Limb (tissue), 2 donors: ENCODE results near the gene C5orf46.
"Not testable (repeated sequence)": the region's sequence is repeated elsewhere in the genome, so short reads cannot be mapped to it uniquely, and the experiment has no call there.

Source experiments
- DNase-seq, 2 donors: peaks; one replicate each; pipeline ENCODE4 v3.0.0-alpha.2; 2016; ENCODE audit errors: extremely low spot score in 2 of 2

C5orf46 gene

DNA sequence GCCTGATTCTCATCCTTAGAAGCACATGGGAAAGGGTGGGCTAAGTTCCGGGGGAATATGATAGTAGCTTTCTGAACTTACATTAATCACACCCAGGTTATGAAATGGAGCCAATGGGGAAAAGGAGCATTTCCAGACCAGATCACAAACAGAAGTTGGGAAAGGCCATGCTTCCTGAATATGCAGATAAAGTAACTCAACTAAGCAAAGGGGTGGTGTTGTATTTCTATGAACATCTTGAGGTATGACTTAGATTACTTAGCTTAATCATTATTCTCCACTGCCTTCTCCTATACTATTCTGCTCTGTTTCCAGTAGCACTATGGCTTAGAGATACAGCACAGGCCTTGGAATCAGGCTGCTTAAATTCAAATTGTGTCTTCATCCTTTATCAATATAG is 10.5 kb downstream of the C5orf46 start:
- no peak for DNase-seq

- no peak for DNase-seq
These were observed 12.5 kb downstream of the C5orf46 start for GRCh38 chr5:147893820-147894219.

DNA sequence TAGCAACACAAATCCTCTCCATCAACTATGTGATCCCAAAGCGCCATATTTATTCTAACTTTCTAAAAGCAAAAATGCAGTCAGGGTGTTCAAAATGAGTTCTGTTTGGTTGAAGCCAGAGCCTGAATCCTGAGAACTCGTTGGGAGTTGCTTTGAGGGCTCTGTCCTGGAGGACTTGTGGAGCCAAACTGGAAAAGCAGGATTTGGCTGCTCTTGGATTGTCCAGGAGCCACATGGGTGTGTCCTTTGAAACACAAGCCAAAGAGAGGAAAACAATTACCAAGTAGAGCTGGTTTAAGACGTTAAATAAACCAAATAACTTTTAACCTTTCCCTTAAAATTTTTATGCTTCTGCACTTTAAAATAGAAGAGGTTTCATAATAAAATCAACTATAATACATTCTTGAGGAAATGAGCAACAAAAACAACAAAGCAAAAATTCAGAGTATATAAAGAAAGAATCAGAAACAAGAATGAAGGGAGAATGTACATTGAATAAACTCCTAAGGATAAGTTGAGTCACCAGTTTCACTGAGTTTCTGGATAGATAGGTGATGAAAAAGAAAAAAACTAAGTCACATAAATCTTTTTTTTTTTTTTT is 13.5 kb downstream of the C5orf46 start:
- no peak for DNase-seq

DNA sequence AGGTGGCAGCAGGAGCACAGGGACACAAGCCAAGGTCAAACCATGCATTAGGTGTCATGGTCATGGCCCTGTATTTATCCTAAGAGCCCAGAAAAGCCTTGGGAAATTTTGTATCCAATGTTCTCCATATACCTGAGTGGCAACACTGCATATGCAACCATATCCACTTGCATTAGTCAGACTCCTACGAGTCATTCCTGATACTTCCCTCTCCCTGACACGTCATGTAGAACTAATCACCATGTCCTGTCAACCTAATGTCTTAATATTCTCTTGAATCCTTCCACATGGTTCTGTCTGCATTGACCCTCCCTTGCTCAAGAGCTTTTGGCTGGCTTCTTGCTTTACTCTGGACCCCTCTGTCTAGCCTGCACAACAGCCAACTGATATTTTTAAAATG is 18.4 kb downstream of the C5orf46 start:
- no peak for DNase-seq

DNA sequence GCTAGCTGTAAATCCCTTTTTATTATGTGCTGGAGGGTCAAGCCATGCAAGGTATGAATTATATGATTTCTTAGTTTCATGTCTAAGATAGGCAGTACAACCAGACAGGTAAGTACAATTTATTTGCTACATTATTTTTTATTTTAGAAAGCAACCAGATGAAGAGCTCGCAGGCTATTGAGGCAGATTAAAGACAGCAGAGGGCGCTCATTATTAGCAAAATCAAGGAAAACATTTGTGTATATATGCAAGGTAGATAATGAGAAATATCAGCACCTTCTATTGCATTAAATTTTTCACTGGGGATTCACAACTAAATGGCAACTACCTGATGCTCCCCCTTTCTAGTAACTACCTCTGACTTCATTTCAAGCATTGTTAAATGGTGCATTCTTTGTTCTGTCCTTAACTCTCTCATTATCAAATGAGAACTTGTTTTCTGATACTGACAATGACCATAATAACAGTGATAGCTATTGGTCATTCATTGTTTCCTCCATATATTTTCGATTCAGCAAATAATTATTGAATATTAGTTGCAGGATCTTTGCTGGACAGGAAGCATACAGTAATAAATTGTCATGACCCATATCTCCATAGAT is 19.2 kb downstream of the C5orf46 start:
- no peak for DNase-seq

DNA sequence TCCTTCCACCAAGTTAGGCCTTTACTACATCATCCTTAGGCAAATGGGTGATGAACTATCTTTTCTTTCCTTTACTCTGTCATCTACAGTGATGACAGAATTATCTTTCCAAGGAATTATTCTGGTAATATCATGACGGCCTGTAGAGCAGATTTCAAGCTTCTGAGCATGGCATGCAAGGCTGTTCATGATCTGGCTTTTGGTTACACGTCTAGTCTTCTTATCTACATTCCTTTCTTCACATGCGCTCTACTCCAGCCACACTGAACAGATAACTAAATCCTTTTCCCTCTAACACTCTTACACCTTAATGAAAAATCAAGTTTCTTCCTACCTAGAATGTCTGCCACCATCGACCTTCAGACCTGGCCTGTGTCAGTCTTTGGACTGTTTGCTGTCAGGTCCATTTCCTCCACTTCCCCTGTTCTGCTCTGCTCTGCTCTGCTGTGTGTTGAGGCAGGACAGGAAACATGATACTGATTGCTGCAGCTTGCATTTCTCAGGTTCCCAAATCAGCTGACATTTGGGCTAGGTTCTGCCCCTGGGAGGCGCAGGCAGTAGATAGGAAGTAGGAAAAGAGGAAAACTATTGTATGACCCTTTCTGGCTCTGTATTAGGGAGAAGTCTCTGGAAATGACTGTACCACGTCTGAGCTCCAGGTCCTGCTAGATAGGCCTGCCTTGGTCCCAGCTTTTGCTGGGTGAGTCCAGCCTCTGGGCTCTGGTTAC is 23.6 kb downstream of the C5orf46 start:
- DNase-seq = no peak

GRCh38 chr5:147880487-147880886 is 25.9 kb downstream of the C5orf46 start:
- DNase-seq = no peak

- DNase-seq = no peak
These were observed 26.6 kb downstream of the C5orf46 start for GRCh38 chr5:147879784-147880183.

GRCh38 chr5:147878066-147878759 is 28.1 kb downstream of the C5orf46 start, which contains the start of gene SCGB3A2:
Gene SCGB3A2, plus strand, starts transcription at chr5:147878711. Its CDS starts 93 bp downstream, at chr5:147878804.
- no peak for DNase-seq

- DNase-seq = no peak
These were observed 29.7 kb downstream of the C5orf46 start for GRCh38 chr5:147876626-147877025.

DNA sequence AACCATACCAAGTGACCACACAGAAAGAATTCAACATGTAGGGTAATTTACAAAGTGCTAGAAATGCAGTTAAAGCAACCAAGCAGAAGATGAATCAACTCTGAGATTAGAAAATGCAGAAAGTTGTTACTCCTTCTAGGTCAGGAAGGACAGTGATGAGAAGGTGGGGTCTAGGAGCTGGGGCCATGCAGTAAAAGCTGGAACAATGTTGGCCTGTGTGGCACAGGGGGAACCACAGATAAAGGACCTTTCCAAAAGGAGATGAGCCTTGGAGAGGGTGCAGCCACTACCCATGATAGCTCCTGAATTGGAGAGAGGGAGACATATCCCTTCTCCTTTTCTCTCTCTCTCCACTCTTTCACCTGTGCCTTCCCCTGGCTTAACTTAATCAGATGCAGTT is 30.2 kb downstream of the C5orf46 start:
- no peak for DNase-seq

DNA sequence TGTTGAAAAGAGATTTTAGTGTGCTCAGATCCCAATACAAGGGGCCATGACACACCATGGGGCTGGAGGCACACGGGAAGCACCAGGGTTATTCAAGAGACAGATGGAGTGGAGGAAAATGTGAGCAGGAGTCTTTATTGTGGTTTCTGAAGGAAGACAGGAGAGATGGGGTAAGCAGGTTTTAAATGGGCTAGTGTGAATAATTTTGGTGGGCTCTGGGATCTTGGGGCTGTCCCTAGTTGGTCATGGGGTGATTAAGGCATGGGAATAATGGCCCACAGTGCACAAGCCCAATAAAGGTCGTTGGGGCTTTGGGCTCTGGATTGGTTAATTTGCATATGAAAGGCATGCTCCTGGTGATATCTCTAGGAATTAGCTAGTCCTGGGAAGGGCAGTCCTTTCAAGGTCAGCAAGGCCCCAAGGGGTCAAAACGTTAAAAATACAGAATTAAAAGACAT is 31.4 kb downstream of the C5orf46 start:
- DNase-seq = no peak

- DNase-seq = not testable (repeated sequence)
These were observed 32.0 kb downstream of the C5orf46 start for GRCh38 chr5:147874118-147874875.

DNA sequence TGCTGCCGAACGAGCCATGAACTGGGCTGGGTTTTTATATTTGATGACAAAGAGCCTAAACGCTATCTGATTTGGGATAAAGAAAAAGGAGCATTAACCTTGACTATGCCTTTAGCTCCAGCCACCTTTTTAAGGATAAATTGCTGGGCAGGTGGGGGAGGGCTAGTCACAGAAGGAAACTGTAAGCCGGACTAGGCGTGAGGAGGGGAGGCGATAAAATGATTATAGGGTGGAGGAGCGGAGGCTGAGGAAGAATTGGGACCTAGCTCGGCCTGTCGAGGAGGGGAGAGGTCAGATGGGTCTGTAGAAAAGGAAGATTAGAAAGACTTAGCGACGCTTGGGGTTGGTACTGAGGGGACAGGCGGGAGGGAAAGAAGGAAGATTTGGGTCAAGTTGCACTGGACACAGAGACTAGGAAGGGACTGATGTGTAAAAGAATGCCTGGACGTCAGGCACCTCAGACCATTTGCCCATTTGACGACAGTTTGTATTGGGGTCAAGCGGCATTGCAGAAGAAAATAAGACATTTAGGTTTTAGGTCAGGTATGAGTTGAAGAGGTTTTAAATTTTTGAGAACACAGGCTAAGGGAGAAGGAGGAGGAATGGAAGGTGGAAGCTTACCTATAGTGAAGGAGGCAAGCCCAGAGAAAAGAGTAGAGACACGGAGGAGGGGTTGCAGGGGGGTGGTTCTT is 33.4 kb downstream of the C5orf46 start:
- DNase-seq = not testable (repeated sequence)

DNA sequence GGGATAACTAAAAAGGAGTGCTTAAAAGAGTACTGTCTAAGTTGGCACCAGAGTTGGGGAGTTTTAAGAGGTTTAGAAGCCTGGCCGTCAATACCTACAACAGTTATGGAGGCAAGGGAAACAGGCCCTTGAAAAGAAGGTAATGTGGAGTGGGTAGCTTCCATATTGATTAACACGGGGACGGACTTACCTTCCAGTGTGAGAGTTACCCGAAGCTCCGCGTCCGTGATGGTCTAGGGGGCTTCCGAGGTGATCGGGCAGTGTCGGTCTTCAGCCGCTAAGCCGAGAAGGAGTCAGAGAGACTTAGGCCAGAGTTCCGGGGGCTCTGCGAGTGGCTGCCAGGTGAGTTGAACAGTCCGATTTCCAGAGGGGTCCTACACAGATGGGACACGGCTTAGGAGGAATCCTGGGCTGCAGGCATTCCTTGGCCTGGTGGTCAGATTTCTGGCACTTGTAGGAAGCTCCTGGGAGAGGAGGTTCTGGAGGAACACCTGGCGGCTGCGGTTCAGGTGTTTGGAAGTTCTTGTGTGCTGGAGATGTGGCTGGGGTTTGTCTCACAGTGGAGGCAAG is 34.3 kb downstream of the C5orf46 start:
- not testable (repeated sequence) for DNase-seq

GRCh38 chr5:147869892-147870291 is 36.4 kb downstream of the C5orf46 start:
- DNase-seq = not testable (repeated sequence)

GRCh38 chr5:147869112-147869511 is 37.2 kb downstream of the C5orf46 start:
- DNase-seq = no peak

DNA sequence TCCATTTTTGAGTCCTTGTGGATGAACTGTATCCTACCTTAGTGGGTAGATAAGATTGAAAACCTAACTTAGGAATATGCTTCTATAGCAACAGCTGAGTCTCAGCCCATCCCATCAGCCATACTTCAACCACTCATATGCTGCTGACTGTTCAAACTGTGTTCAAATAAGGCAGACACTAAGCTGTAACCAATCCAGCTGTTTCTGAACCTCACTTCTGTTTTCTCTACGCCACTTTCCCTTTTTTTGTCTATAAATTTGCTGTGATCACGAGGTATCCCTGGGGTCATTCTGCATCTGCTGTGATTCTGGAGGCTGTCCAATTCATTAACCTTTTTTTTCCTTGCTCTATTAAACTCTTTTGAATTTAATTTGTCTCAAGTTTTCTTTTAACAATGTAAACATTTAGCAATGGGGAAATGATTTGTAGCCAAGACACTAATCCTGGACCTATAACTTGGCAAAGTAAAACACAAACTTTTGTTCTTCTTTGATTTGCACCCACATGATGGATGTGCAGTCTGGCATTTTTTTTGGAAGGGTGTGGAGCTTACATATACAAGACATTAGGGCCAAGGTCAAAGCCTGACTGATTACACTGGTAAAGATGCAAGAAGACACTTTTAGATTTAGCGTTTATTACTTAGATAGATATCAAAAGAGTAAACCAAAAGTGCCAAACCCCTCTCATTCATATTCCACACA is 42.7 kb downstream of the C5orf46 start:
- DNase-seq = no peak

DNA sequence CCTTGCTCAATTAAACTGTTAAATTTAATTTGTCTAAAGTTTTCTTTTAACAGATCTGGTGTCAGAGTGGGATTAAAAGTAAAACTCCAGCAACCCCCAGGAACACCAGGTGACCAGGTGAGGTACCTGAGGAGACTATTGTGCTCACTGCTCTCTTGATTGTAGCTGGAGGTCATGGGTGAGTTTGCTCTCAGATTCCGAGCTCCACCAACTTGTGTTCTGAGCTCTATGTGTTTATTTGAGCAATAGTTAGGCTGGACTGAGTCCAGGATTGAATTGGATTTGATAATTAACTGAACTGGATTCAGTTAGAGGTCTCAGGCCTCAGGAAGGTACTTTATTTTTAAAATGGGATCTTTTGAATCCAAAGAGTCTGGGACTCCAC is 45.7 kb downstream of the C5orf46 start:
- no peak for DNase-seq
